Hematopoietic multipotent progenitor cell treated with erythropoietin and hydrocortisone succinate and interleukin-3 and kit ligand, for 17 days (in vitro differentiated cells): ENCODE measurements around the gene EHMT1.
"Not testable (repeated sequence)": the region's sequence is repeated elsewhere in the genome, so short reads cannot be mapped to it uniquely, and the experiment has no call there.

ENCODE experiments used
- DNase-seq: peaks from one replicate; pipeline ENCODE4 v3.0.0-alpha.2; 2015; ENCODE audit warnings: low spot score

The EHMT1 gene

GRCh38 chr9:137720571-137721110 is 101.8 kb downstream of the EHMT1 start:
- DNase-seq: no peak

- DNase-seq: no peak
Measured at GRCh38 chr9:137721479-137721878, 102.7 kb downstream of the EHMT1 start.

DNA sequence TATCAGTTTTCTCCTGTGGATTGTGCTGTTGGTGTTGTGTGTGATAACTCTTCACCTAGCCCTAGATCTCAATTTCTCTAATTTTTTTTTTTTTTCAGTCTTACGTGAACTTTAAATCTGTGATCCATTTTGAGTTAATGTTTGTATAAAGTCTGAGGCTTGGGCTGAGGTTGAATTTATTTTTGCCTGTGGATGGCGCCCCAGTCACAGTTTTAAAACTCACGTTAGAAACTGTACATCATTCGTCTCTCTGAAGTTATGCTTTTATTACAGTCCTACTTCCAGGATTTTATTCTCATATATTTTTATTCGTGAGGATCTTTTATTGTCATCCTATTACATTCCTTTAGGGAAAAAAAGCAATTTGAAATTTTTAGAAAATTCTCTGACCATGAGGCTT is 103.1 kb downstream of the EHMT1 start:
- no peak for DNase-seq

DNA sequence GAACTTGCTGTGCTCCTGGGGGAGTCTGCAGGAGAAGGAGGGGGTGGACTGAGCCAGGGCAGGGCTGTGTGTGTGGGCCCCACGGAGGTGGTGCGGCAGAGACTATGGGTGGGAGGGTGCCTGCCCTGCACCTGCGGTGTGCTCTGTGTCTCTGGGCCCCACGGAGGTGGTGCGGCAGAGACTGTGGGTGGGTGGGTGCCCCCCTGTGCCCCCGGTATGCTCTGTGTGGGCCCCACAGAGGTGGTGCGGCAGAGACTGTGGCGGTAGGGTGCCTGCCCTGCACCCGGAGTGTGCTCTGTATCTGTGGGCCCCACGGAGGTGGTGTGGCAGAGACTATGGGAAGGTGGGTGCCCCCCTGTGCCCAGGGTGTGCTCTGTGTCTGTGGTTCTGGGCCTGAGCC is 103.7 kb downstream of the EHMT1 start:
- no peak for DNase-seq

DNA sequence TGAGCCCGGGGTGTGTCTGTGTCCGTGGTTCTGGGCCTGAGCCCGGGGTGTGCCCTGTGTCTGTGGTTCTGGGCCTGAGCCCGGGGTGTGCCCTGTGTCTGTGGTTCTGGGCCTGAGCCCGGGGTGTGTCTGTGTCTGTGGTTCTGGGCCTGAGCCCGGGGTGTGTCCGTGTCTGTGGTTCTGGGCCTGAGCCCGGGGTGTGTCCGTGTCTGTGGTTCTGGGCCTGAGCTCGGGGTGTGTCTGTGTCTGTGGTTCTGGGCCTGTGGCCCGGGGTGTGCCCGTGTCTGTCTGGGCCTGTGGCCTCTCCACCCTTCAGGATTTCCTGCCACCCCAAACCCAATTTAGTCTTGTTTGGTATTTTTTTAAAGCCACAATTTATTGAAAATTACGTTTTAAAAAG is 104.6 kb downstream of the EHMT1 start:
- DNase-seq: not testable (repeated sequence)

GRCh38 chr9:137723783-137724445 is 105.1 kb downstream of the EHMT1 start:
- no peak for DNase-seq

DNA sequence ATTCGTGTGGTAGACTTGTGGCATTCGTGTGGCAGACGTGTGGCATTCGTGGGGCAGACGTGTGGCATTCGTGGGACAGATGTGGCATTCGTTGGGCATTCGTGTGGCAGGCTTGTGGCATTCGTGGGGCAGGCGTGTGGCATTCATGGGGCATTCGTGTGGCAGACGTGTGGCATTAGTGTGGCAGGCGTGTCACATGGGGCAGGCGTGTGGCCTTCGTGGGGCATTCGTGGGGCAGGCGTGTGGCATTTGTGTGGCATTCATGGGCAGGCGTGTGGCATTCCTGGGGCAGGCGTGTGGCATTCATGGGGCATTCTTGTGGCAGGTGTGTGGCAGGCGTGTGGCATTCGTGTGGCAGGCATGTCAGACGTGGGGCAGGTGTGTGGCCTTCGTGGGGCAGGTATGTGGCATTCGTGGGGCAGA is 106.0 kb downstream of the EHMT1 start:
- DNase-seq: no peak

GRCh38 chr9:137725598-137725997 is 106.8 kb downstream of the EHMT1 start:
- no peak for DNase-seq

DNA sequence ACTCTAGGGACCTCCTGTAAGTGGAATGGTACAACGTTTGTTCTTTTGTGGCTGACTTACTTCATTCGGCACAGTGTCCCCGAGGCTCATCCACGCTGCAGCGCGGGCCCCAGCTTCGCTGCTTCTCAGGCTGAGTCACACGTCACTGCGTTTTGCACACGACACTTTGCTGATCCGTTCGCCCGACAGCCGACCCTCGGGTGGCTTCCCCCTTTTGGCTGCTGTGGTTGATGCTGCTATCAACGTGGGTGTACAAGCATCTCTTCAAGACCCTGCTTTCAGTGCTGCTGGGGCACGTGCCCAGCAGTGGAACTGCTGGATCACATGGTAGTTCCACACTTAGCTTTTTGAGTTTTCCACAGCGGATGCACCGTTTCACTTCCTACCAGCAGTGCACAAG is 107.5 kb downstream of the EHMT1 start:
- DNase-seq: not testable (repeated sequence)

GRCh38 chr9:137726764-137727163 is 108.0 kb downstream of the EHMT1 start:
- DNase-seq: no peak

DNA sequence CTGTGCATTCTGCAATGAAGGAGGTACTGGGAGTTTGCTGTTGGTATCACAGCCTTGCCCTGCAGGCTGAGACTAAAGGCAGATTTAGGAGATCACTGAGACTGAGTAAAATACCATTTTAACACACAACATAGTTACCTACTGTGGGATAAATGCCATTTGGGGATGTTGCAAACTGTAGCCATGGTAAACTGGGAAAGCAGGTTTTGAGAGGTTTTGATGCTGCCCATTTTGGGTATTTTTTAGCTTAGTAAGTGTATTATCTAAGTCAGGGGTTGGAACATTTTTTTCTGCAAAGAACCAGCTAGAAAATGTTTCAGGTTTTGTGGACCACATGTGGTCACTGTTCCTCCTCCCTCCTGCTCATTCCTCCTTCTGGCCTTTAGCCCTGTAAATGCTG is 108.9 kb downstream of the EHMT1 start:
- DNase-seq: no peak

DNA sequence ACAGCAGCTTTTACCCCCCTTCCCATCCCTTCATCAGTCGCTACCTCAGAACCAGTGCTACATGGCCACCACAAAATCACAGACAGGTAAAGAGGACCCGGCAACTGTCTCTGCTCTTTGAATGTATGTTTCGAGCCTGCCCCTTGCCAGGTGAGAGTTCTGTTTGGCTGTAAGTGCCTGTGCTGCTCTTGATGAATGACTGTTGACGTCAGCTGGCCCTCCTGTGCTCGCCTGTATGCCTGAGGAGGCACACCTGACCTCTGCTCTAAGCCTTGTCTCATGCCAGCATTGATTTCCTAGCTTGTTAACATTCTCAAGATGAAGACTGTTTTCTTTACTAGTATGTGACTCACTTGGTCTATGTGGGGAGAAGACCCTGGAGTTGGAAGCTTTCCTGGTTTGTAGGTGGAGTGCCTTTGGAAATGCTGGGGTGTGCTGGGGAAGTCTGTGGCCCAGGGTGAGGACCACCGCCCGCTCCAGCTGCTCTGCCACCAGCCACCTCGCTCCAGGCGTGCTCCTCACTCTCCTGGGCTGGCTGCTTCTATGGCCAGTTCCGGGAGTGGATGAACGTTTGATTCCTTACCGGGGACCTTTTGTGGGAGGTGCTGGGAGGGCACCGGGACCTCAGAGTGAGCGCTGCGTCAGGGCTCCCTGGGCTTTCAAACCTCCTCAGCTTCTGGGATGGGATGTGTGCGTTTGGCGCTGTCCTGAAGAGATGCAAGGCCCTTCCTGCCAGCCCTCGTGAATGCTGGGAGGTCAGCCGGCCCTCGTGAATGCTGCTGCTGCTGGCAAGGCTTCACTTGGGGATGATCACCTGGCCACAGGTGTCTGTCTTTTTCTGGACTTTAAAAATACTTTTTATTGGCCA is 109.9 kb downstream of the EHMT1 start:
- DNase-seq: no peak

DNA sequence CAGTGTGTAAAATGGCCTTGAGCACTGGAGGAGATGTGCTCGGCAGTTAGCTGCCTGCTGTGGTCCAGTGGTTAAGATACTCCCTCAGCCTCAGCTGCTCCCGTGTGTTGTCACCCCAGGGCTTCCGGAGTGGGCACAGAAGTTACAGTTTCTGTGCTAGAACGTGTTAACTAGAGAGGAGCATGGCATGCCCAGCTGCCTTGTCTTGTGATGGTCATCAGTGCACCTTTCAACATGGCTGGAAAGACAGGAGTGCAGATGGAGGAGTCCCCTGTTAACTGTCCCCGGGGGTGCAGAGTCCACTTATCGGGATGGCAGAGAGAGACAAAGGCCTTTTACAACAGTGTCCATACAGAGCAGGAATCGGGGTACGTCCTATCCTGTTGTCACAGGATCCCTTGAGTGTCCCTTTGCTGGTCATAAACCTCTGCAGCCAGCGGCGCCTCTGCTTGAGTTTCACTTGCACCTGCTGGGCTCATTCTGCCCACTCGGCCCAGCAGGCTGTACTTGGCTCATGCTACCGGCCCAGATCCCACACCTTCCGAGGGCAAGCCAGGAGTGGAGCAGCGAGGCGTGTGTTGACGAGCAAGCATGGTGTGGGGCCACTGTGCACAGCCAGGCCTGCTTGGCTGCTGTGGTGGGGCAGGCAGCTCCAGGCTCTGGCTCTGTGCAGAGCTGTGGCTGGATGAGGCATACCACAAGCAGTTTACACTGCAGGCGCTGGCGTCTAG is 112.6 kb downstream of the EHMT1 start:
- no peak for DNase-seq

DNA sequence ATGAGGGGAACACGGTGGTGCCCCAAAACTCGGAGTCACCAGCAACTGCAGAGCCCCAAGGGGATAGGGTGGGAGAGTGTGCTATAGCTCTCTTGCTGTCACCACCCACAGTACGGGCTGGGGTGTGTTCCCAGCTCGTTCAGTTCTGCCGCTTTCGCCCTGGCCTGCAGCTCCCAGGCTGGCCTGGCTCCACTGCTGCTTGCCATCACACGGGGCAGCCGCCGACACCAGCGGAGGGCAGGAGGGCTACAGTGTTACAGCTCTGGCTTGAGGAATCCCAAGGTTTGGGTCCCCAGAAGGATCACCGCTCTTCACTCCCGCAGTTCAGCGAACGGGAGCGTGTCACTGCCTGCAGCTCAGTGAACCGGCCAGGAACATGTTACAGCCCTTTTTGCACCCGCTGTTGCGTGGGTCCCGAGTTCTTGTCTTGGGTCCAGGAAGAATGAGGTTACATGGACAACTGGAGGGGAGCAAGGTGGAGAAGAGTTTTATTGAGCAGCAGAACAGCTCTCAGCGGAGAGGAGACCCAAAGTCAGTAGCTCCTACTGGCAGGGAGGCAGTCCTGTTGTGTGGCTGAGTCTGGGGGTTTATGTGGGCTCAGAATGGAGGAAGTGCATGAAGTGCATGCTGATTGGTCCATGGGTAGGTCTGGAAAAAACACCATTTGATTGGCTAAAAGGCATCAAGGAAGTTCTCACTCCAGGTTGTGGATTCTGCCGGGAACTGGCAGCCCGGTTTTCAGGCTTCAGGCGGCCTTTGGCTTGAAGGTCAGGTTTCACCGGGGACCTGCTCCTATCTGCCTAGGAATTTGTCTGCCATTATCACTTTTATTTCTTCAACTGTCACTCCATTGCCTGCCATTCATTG is 113.4 kb downstream of the EHMT1 start:
- DNase-seq: no peak

- no peak for DNase-seq
Measured at GRCh38 chr9:137733429-137733828, 114.6 kb downstream of the EHMT1 start.

DNA sequence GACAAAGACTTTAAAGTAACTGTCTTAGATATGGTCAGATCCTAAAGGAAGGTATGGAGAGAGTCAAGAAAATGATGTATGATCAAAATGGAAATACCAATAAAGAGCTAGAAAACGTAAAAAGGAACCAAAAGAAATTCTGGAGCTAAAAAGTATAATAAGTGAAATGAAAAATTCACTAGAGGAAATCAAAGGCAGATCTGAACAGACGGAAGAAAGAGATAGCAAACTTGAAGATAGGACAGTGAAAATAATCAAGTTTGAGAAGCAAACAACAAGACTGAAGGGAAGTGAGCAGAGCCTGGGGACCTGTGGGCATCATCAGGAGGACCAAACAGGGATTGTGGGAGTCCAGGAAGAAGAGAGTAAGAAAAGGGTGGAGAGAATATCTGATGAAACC is 115.4 kb downstream of the EHMT1 start:
- no peak for DNase-seq

DNA sequence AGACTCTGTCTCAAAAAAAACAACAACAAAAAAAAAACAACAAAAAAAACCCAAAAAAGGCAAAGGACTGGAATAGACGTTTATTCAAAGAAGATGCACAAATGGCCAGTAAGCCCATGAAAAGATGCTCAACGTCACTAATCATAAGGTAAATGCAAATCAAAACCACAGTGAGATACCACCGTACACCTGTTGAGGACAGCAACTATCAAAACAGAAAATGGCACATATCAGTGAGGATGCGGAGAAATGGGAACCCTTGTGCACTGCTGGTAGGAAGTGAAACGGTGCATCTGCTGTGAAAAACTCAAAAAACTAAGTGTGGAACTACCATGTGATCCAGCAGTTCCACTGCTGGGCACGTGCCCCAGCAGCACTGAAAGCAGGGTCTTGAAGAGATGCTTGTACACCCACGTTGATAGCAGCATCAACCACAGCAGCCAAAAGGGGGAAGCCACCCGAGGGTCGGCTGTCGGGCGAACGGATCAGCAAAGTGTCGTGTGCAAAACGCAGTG is 119.4 kb downstream of the EHMT1 start:
- DNase-seq: not testable (repeated sequence)

DNA sequence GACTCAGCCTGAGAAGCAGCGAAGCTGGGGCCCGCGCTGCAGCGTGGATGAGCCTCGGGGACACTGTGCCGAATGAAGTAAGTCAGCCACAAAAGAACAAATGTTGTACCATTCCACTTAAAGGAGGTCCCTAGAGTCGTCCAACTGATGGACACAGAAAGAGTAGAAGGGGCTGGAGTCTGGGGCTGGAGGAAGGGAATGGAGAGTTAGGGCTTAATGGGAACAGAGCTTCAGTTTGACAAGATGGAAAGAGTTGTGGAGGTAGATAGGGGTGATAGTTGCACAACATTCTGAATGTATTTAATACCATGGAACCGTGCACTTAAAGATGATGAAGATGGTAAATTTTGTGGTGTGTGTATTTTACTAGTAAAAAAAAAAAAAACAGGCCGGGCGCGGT is 119.9 kb downstream of the EHMT1 start:
- DNase-seq: no peak

DNA sequence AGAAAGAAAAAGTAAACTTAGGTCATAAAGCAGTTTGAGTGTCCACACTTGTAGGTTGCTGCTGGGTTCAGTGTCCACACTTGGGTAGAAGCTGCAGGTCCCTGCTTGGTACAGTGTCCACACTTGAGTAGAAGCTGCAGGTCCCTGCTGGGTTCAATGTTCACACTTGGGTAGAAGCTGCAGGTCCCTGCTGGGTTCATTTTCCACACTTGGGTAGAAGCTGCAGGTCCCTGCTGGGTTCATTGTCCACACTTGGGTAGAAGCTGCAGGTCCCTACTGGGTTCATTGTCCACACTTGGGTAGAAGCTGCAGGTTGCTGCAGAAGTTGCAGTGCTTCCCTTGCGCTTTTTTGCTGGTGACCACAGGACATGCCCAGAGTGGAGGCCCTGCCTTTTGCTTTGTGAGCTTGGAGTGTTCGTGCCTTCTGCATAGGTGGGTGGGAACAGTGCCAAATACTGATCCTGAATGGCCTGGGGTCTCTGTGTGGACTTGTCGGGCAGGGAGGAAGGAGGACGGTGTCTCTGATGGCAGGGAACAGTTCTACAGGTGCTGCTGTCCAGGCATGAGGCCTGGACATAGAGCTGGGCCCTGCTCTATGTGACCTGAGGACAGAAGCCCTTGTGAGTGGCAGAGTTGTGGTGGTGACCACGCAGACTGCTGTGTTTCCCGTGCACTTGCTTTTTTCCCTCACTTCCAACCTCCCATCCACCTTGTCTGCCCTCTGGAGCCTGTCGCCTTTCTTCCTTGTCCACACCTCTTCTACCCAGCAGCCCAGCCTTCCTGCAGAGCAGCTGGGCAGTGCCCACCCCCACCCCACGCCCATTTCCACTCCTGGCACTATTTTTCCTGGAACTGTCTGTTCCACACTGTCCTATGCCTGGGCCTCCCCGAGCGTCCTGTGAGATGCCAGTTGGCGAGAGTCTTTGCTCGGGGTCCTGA is 120.8 kb downstream of the EHMT1 start:
- DNase-seq: no peak

DNA sequence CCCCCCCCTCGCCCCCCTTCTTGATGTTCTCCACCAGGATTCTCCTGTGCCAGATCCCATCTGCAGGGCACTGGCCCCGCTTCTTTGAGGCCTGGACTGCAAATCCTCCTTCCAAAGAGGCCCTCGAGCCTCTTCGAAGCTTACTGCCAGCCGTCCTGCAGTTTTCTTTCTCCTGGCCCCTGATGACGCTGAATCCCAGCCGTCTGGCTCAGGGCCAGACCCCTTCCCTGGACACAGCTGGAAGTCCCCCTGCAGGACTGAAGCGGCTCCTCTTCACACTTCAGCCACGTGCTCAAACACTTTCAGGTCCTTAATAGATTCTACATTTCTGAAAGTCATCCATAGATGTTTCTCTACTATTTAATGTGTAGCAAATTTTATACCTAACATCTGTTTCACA is 121.5 kb downstream of the EHMT1 start:
- no peak for DNase-seq
